ENCODE measurements around the gene RNF114.

The RNF114 gene

DNA sequence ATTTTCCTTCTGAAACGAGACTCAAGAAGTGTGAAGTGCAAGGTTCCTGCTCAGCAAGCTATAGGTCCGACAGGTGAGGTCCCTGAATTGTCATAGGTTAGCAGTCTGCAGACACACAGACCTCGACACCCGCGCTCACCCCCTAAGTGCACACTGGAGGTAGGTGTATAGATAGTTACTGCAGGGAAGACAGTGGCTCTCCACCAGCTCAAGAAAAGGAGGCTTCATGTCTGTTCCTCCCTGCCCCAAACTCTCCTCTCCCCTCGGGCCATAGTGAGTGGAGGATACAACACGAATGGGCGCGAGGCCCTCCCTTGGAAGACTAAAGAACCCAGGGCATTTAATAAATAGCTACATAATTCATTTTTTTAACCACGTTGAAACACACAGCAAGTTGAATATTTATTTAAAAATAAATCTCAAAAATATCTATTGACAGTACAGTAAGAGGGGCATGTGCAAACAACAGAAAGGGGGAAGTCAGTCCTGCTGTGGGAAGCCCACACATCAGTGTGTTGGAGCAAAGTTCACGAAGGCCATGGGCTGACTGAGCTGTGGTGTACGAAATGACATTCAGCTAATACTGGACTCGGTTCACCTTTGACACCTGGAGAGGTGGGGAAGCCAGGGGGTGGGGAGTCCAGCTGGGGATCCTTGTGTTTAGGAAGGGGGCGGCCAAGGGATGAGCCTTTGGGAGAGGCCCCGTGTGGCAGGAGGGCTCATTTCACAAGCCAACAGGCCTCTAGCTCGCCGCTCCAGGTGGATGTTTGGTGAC lies 31.6 kb upstream of the RNF114 start:
- DNase-seq, result no peak

DNA sequence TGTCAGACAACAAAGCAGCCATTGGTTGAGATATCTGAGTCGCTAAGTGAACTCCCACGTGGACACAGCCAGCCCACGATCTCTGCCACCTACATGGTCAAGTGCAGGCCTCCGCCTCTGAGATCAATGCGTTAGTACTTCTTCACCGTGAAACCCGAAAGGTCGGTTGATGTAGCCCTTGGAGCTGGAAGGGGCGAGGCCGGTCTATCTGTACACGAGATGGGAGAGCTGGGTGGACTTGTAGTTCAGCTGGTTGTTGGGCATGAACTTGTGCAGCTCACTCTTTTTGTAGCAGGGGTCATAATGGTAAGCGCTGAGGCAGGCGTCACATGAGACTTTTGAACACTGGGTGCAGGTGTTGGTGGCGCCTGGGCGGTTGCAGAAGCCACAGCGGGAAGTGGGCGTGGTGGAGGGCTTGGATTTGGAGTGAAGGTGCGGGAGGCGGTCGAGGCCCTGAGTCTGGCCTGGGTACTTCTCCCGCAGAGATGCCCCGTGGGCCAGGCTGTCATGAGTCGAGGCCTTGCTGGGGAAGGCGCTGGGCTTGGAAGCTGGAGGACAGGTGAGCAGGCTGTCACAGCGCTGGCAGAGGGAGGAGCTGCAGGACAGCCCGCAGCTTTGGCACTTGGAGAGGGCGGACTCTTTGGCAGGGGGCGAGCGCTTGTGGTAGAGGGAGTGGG lies 30.6 kb upstream of the RNF114 start:
- DNase-seq, result no peak

DNA sequence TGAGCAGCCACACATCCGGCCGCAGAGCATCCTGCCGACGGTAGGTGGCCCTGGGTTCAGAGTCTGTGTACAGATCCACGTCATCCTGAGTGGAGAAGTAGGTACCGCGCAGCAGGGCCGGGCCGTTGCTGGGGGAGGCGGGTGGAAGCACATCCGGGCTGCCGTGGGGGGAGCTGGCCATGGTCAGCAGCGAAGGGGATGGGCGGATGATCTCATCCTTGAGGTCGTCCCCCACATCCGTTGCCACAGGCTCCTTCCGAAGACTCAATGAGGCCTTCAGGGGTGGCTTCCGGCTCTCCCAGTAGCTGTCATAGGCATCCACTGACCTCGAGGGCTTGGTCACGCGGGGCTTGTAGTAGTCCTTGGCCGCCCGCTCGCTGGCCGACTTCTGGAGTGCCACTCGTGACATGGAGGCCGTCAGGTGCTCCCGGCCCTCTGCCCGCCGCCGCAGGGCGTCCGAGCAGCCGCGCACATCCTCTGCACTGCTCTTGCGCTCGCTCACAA lies 30.0 kb upstream of the RNF114 start:
- DNase-seq, result no peak

DNA sequence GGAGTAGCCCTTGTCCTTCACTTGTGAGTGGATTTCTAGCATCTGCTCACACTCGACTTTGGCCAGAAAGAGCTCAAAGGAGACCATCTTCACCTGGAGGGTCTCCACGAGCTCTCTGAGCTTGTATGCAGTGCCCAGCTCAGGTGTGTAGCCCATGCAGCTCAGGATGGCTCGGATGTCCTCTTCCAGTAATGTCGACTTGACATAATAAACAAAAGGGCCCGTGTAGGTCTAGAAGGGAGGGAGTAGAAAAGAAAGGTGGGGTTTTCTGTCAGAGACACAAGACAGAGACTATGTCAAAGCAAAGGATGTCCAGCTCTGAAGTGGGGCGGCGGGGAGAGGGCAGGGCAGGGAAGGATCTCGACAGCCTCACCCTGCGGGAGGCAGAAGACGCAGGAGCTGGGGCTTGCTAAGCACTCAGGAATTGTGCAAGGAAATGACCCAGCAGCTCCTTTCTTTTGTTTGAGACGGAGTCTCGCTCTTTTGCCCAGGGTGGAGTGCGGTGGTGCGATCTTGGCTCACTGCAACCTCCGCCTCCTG lies 29.5 kb upstream of the RNF114 start:
- DNase-seq, result no peak

DNA sequence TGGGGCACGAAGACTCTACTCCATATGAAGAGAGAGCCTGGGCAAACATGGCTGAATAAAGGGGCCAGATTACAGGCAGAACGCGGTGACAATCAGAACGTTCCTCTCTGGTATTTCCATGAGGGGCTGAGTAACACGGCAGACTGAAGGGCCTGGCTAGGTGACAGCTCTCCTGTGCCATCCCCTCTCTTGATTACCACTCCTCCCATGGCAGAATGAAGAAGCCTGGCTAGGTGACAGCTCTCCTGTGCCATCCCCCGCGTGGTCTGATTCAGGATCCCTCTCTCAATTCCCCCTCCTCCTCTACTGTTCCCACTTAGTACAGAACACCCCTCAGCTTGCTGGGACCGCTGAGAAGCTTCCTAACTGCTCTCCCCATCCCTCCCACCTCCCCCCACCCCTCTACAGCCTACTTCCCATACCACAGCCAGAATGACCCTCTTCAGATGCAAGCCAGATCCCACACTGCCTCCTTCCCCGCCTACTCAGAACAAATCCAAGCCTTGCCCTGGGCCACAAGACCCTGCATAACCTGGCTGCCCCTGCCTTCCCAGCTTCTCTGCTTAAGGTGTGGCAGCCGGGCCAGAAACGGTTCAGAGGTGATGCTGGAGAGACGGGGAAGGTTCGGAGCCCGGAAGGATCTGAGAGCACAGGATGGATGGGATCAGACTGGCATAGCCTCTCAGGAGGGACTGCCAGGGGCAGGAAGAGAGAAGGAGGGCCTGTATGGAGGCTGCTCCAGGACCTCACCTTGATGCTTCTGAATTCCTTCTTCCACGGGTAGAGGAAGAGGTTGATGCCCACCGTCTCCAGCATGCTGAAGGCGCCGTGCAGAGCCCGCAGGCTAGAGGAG lies 28.6 kb upstream of the RNF114 start:
- no peak for DNase-seq

DNA sequence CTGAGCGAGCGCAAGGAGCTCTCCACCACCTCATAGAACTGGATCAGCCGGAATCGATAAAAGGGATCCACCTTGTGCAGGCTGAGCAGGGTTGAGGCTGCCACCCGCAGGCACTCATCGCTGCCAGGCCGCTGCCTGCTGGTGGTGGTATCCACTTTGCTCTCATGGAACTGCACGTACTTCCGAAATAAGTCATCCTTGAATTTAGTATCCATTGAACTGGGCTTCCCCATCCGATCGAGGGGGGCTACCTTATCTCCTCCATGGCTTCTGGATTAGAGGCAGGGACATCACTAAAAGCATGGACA lies 28.0 kb upstream of the RNF114 start:
- DNase-seq, result no peak

DNA sequence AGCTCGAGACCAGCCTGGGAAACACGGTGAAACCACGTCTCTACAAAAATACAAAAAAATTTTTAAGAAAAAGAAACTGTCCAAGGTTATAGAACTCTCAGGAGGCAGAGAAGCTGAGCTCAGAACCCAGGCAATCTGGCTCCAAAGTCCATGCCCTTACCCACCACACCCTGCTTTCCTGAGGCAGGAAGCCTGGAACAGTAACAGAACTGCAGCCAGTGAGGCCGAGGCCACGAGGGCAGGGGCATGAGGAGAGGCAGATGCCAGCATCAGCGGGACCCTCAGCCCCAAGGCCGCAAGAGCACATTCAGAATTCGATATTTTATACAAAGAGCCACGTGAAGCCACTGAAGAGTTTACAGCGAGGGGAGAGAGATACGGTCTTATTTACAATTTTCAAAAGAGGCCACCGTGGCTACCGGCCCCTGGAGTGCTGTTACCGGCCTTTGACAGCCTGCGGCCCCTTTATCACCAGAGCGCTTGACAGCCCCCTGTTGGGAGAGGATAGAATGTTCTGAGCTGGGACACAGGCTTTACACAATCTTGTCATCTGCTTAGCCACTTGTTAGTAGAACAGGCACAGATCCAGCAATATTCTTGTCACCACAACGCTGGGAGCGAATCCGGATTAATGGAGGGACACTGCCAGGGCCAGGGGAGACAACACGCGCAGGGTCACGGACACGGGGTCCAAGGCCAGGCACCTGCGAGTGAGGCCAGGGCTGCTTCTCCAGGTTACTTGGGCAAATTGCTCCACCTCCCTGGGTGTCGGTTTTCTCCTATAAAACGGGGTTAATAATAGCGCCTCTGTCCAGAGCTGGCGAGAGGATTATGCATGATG lies 26.5 kb upstream of the RNF114 start:
- DNase-seq, result no peak

DNA sequence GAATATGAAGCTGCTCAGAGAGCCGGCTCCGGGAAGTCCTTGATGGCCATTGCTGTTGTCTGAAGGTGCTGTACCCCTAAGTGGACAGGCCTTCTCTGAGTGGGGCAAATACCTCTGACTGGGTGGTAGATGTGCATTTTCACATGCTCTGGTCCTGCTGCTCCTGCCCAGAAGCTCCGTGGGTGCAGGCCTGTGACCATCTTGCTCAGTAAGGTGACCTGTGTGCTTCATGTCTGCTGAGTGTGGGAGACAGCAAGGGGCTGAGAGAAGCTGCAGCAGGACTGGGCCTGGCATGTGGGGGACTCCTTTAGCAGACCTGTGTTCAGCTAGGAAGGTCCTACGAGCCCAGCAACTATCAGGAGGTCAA lies 25.9 kb upstream of the RNF114 start:
- DNase-seq, result no peak

DNA sequence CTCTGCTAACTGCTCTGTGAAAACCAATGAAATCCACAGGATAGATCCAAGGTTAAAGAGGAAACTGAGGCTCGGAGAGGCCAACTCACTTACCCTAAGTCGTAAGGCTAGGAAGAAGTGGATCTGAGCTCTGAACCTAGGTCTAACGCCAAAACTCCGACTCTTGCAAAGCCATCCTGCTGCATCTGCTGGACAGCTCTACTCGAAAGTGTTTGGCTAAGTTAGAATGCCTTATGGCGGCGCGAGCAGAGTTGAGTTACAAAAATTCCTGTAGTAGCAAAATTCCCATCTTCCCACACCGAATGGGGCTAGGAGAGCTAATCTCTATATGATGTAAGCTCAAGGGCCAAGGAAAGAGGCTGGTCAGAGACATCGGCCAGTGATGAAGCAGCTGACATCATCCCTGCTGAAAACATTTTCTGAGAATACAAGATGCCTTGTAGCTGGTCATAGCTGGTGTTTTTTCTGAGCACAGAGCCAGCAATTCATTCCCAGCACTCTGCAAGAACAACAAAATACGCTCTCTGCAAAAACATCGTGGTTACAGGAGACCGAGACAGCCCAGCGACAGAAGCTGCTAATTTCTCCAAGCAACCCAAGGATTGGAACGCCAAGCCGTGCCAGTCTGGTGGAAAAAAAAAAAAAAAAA lies 22.7 kb upstream of the RNF114 start:
- DNase-seq, result no peak

DNA sequence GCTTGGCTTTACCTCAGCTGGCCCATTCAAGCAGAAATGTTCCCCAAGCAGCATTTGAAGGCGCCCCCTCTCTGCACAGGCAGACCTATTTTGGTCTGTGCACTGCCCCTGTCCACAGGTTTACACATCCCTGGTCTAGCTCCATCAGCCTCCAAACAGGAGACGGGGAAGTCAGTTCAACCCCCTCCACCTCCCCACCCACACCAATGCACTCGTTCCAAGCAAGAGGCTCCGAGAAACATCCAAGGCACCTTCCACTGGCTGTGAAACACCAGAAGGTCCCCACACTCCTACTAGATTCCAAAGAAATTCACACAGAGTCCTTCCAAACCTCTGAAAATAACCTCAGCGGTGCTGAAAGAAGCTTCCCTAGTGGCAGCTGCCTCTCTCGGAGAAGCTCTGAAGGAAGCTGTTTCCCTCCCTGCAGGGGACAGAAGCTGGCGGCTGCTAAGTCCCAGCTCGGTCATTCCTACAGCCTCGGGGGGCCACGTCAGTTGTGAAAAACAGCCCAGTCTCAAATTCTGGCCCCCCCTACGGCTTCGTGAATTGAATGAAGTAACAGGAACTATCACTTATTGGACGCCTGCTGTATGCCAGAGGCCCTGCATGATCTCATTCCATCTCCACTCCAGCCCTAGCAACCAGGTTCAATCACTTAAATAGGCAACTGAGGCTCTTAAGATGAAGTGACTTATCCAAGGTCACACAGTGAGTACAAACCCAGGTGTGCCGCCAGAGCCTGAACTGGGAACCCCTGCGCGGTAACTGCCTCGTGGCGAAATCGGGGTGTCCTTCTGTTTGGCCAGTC lies 21.7 kb upstream of the RNF114 start:
- no peak for DNase-seq

DNA sequence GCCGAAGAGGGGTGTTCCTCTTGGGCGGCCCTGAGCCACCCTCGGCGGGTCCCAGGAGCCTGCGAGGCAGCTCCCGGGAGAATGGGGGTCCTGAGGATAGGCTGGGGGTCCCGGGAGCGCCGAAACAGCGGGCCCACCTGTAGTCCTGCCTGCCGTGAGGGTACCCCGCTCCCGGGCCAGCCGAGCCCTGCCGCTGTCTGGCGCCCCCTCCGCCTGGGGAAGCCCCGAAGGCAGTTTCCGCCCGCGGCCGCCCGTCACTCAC lies 21.1 kb upstream of the RNF114 start:
- no peak for DNase-seq

DNA sequence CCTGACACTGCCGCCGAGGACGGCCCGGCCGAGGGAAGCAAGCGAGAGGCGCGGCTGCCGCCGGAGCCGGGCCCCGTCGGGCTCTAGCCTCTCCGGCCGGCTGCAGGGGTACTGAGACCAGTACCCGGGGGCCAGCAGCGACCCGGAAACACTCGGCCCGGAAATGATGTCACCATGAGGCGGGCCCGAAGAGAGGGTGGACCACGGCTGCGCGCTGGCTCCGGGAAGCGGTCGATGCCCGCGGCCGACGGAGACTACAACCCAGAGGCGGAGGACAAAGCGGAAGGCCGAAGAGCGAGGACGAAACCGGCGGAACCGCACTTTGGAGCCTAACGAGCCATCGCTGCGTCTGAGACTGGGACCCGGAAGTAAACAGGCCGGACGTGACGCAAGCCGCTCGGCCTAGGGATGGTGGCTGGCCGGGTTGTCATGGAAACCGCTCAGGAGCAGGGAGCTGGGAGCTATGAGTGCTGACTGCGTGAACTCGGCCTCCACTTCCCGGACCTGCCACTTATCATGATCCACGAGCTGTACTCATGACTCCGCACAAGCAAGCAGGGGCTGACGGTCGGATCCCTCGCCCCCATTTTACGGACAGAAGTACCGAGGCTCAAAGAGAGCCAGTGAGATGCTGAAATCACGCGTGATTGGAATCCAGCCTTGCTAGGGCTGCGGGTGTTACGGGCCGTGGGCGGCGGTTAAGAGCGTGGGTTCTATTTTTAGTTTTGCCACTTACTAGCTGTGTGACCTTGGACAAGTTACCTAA lies 20.6 kb upstream of the RNF114 start, which contains the start of gene SPATA2:
TSS of gene SPATA2 (minus strand) at position 150 of the 766 bp plus-strand sequence. CDS start 7,039 bp downstream, outside the sequence.
- DNase-seq, result peak; percentile 89

DNA sequence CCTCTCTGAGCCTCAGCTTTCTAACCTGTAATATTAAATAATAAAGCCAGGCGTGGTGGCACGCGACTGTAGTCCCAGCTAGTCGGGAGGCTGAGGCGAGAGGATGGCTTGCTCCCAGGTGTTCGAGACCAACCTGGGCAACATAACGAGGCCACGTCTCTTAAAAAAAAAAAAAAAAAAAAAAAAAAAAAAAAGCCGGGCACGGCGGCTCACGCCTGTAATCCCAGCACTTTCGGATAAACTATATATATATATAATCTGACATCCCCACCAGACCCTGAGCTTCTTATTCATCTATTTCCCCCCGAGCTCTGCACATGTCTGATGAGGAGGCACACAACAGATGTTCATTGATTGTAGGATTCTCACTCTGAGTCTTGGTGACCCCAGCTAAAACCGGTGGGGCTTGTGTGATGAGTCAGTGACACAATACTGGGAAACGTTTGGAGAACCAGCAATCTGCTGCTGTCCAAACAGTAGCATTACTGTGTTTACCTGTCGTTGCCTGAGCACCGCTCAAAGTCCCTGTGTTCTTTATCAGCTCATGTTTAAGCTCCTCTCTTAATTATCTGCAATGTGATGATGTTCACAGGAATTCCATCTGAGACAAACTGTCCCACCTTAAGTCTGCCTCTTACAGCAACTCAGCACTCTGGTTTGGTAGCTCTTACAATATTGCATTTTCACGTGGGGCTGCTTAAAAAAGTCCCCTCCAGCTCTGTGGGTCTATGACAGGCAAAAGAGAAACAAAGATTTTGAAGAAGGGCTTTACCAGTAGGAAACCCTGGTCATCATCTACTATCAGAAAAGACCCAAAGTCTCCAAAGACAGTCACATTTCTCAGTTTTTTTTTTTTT lies 19.8 kb upstream of the RNF114 start:
- peak; percentile 55 for DNase-seq

DNA sequence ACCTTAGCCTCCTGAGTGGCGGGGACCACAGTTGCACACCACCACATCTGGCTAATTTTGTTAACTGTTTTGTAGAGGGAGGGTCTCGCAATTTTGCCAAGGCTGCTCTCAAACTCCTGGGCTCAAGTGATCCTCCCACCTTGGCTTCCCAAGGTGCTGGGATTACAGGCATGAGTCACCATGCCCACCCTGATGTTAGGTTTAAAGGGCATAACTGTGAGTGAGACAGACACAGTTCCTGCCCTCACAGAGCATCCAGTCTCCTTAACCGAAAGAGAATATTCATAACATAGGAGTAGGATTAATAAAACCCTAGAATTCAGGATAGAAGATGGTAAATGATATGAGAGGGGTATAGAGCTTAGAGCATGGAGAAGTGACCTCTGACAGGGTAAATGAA lies 17.8 kb upstream of the RNF114 start:
- DNase-seq, result no peak

DNA sequence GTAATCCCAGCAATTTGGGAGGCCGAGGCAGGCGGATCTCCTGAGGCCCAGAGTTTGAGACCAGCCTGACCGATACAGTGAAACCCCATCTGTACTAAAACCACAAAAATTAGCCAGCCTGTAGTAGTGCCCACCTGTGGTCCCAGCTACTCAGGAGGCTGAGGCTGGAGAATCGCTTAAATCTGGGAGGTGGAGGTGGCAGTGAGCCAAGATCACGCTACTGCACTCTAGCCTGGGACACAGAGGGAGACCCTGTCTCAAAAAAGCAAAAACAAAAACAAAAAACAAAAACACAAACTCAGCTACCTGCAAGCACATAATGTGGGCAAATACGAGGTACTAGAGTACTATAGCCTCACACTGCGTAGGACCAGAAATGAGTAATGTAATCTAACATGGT lies 17.2 kb upstream of the RNF114 start:
- DNase-seq, result no peak

DNA sequence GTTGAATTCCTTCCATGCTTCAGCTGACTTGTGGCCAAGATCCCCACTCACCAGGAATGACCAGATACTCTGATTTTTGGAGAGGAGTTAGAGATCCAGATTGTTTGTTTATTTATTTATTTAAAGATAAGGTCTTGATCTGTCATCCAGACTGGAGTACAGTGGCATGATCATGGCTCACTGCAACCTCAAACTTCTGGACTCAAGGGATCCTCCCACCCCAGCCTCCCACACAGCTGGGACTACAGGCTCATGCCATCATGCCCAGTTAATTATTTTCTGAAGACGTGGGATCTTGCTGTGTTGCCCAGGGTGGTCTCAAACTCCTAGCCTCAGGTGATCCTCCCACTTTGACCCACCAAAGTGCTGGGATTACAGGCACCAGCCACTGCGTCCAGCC lies 16.7 kb upstream of the RNF114 start:
- DNase-seq, result no peak

DNA sequence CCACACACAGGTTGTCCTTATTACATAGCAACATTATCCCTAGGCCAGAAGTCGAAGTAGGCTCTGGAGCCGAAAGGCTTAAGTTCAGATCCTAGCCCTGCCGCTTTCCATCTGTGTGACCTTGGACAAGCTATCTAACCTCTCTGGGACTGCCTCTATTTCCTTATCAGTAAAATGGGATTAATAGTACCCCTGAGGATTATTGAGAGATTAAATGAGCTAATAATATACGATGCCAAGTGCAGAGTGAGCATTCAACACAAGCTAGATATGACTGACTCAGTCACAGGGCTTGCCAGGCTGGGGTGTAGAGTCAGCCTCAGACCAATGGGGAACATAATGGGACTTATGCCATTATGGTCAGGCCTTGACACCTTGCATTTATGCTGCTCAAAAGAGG lies 11.9 kb upstream of the RNF114 start:
- no peak for DNase-seq

DNA sequence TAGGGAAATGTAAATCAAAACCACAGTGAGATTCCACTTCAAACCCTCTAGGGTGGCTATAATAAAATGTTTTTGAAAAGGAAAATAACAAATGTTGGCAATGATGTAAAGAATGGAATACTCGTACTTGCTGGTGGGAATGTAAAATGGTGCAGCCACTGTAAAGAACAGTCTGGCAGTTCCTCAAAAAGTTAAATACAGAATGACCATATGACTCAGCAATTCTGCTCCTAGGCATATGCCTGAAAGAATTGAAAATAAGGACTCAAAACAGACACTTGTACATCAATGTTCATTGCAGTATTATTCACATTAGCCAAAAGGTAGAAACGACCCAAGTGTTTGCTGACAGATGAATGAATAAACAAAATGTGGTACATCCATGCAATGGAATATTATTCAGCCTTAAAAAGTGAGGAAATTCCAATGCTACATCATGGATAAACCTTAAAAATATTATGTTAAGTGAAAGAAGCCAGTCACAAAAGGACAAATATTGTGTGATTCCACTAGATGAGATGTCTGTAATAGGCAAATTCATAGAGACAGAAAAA lies 10.2 kb upstream of the RNF114 start:
- DNase-seq, result no peak
